A549 treated with DMSO at 1 μM for 4 hours (cell line): Measurements from ENCODE around the gene CD160. TPM values are rescaled to one million over a fixed set of nuclear protein-coding genes. Genes with fewer than 3 reads are reported as not detected.

Source experiments
- total RNA-seq: library from RNA; stranded (reverse); fragments of 200-300 nt; extraction: Qiagen RNA extraction; gene quantifications from 5 replicates; pipeline ENCODE4 v1.2.3, GENCODE V29; 2022; ENCODE audit warnings: low read depth

CD160 gene
- total RNA-seq = not detected in 5 replicates

GRCh38 chr1:145719230-145720079 lies at the start of gene CD160:
Gene CD160, plus strand, starts transcription at chr1:145719499. Its CDS starts 8,829 bp downstream, at chr1:145728328.

GRCh38 chr1:145707183-145707867 lies 12.0 kb upstream of the CD160 start, which contains the start of gene PDZK1:
Gene PDZK1, minus strand, starts transcription at chr1:145707368. Its CDS starts 19,347 bp downstream, at chr1:145688021.

Other genes starting within 250 kb of the CD160 start
- gene GPR89A, start 111.5 kb upstream of the CD160 start, total RNA-seq = 14.5 to 18.2 TPM (median 17.2 TPM) in 5 replicates
- gene PDZK1, start 12.1 kb upstream of the CD160 start, total RNA-seq = 0.56 to 1.0 TPM (median 0.70 TPM) in 5 replicates
- 7.6 to 13.2 TPM (median 11.4 TPM) in 5 replicates for gene RNF115, start 104.6 kb downstream of the CD160 start, total RNA-seq
- gene POLR3C, start 104.7 kb downstream of the CD160 start, total RNA-seq = 35.1 to 37.2 TPM (median 36.4 TPM) in 5 replicates
- 4.9 to 6.5 TPM (median 5.8 TPM) in 5 replicates for gene NUDT17, start 126.1 kb downstream of the CD160 start, total RNA-seq
- 21.7 to 28.0 TPM (median 24.6 TPM) in 5 replicates for gene PIAS3, start 139.6 kb downstream of the CD160 start, total RNA-seq
- not detected in 5 replicates for gene ANKRD35, start 166.4 kb downstream of the CD160 start, total RNA-seq
- 0.29 to 0.37 TPM (median 0.36 TPM) in 5 replicates for gene ITGA10, start 190.6 kb downstream of the CD160 start, total RNA-seq
- 21.3 to 26.2 TPM (median 23.2 TPM) in 5 replicates for gene PEX11B, start 199.2 kb downstream of the CD160 start, total RNA-seq
- gene RBM8A, start 208.0 kb downstream of the CD160 start, total RNA-seq = 184 to 223 TPM (median 198 TPM) in 5 replicates
- 8.6 to 10.5 TPM (median 9.9 TPM) in 5 replicates for gene LIX1L, start 238.5 kb downstream of the CD160 start, total RNA-seq
- gene ANKRD34A, start 245.1 kb downstream of the CD160 start, total RNA-seq = 0.17 to 0.69 TPM (median 0.23 TPM) in 5 replicates
- 9.0 to 9.6 TPM (median 9.2 TPM) in 5 replicates for gene POLR3GL, start 245.2 kb downstream of the CD160 start, total RNA-seq